OCI-LY1 (cell line): ENCODE data around the gene NPAS3.

ENCODE experiments used
- EZH2 ChIP-seq: fragments of 200-600 bp; sonication (generic), shearing (Covaris generic); IDR thresholded peaks from 2 replicates; pipeline ENCODE4 v1.8.0; 2017; ENCODE audit warnings: borderline replicate concordance, mixed run types, mild to moderate bottlenecking, antibody characterized with exemption, low read length, moderate library complexity, mixed read lengths
- TF ChIP-seq, protein P1 (sequence below): fragments of 200-600 bp; sonication (generic), shearing (Covaris generic); IDR thresholded peaks from 2 replicates; pipeline ENCODE4 v1.5.1; 2017; ENCODE audit warnings: mild to moderate bottlenecking, antibody characterized with exemption, low read length, moderate library complexity, mixed read lengths

DNA sequence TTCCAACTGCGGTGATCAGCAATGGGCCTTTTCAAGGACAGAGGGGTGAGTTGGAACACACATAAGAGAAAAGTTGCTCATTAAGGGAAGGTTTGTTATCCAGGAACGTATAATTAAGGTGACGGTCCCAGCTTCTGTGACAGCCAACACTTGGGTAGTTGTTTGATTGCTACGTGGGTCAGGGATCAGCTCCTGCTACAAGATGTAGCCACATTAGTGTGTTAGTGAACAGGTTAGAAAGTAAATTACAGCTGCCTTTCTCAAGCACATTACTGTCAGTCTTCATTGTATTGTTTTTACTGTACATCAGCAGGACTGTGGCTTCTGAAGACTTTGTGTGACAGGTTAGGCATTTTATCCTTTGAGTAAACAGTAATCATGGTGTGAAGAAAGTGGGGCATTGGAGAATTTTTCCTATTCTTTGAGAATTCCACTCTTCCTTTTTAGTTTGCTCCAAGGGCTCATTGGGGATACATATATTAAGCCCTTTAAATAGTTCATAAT lies 781.7 kb downstream of the NPAS3 start:
- TF ChIP-seq EZH2 = no peak
- TF ChIP-seq, protein P1, sequence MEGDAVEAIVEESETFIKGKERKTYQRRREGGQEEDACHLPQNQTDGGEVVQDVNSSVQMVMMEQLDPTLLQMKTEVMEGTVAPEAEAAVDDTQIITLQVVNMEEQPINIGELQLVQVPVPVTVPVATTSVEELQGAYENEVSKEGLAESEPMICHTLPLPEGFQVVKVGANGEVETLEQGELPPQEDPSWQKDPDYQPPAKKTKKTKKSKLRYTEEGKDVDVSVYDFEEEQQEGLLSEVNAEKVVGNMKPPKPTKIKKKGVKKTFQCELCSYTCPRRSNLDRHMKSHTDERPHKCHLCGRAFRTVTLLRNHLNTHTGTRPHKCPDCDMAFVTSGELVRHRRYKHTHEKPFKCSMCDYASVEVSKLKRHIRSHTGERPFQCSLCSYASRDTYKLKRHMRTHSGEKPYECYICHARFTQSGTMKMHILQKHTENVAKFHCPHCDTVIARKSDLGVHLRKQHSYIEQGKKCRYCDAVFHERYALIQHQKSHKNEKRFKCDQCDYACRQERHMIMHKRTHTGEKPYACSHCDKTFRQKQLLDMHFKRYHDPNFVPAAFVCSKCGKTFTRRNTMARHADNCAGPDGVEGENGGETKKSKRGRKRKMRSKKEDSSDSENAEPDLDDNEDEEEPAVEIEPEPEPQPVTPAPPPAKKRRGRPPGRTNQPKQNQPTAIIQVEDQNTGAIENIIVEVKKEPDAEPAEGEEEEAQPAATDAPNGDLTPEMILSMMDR = no peak
